Panc1 (cell line): ENCODE data around the gene EP400. TPM values are rescaled to one million over a fixed set of nuclear protein-coding genes. Genes with fewer than 3 reads are reported as not detected.

Experiments used
- ATAC-seq: fragments of 200-7000 bp; cut with Tn5 transposase; 2 replicates; pipeline ENCODE4 v1.9.1; 2020; ENCODE audit warnings: mild to moderate bottlenecking, moderate library complexity
- BruUV-seq: library from RNA; stranded (reverse); fragments of 400-500 nt; replicated peaks from 2 replicates; lab custom pipeline; 2021; lab: Mats Ljungman, UMichigan
- CTCF ChIA-PET: fragments of 300-600 bp; sonication (Branson Sonifier 250); formaldehyde crosslinking; loops from one replicate; lab custom pipeline; 2022; ENCODE audit warnings: antibody characterized with exemption; lab: Charles Lee
- POLR2A ChIA-PET: fragments of 300-600 bp; sonication (Branson Sonifier 250); formaldehyde crosslinking; loops from one replicate; lab custom pipeline; 2022; ENCODE audit warnings: antibody characterized with exemption; lab: Charles Lee
- DNase-seq: peaks from one replicate; pipeline ENCODE4 v3.0.0-alpha.2; 2010; ENCODE audit warnings: low read depth, low spot score
- H3K27ac ChIP-seq: 2 replicates; pipeline ENCODE4 v1.5.1; 2011; ENCODE audit warnings: mild to moderate bottlenecking, low read length, inconsistent platforms
- H3K27me3 ChIP-seq: fragments of 200-500 bp; sonication (Bioruptor generic); 2 replicates; pipeline ENCODE4 v1.6.0; 2014; ENCODE audit warnings: low read length, inconsistent platforms; ENCODE audit not compliant: control insufficient read depth, insufficient read depth
- H3K36me3 ChIP-seq: fragments of 200-500 bp; sonication (Bioruptor generic); 2 replicates; pipeline ENCODE4 v1.5.1; 2014; ENCODE audit warnings: inconsistent platforms, mild to moderate bottlenecking, low read length, moderate library complexity; ENCODE audit not compliant: control insufficient read depth, insufficient read depth
- H3K4me1 ChIP-seq: 2 replicates; pipeline ENCODE4 v1.5.1; 2011; ENCODE audit warnings: inconsistent platforms, mild to moderate bottlenecking, low read length, moderate library complexity; ENCODE audit not compliant: control insufficient read depth, insufficient read depth
- H3K4me3 ChIP-seq, 2 experiments: 2 replicates each; pipeline ENCODE4 v1.5.1; 2011 to 2012; ENCODE audit warnings: low read depth in 2 of 2, low read length in 2 of 2, mild to moderate bottlenecking in 2 of 2, inconsistent platforms in 1 of 2, moderate library complexity in 1 of 2
- H3K9me3 ChIP-seq: fragments of 200-500 bp; sonication (Bioruptor generic); 2 replicates; pipeline ENCODE4 v1.5.1; 2014; ENCODE audit warnings: low read depth, mild to moderate bottlenecking, inconsistent platforms, low read length, moderate library complexity; ENCODE audit not compliant: control insufficient read depth, insufficient read depth
- POLR2AphosphoS5 ChIP-seq: IDR thresholded peaks from 2 replicates; pipeline ENCODE4 v1.6.1; 2012; ENCODE audit warnings: mild to moderate bottlenecking, low read depth, low read length, moderate library complexity
- SIN3A ChIP-seq: IDR thresholded peaks from 2 replicates; pipeline ENCODE4 v1.6.1; 2012; ENCODE audit warnings: low read depth, mild to moderate bottlenecking, low read length, moderate library complexity, borderline replicate concordance; ENCODE audit not compliant: insufficient read depth
- TCF7L2 ChIP-seq: IDR thresholded peaks from 2 replicates; pipeline ENCODE4 v1.6.1; 2011; ENCODE audit warnings: mild to moderate bottlenecking, low read depth, low read length, inconsistent platforms
- in situ Hi-C: cut with HindIII; loops from 2 replicates; pipeline ENCODE4 v1.10.0; 2016; ENCODE audit warnings: low sequenced_read_pairs, low pct_unique_long_range_greater_than_20kb
- intact Hi-C: fragments of 100-400 bp; cut with micrococcal nuclease; formaldehyde crosslinking; loops from one replicate; pipeline ENCODE4 v1.10.0; 2022; ENCODE audit not compliant: unreplicated experiment
- total RNA-seq: library from RNA; stranded (reverse); gene quantifications from one replicate; pipeline ENCODE4 v1.2.1, GENCODE V29; 2021; ENCODE audit not compliant: unreplicated experiment
- TF ChIP-seq, protein P1 (sequence below): fragments of 450-650 bp; IDR thresholded peaks from 2 replicates; pipeline ENCODE4 v1.5.1; 2017; ENCODE audit warnings: mild to moderate bottlenecking

EP400 gene
- total RNA-seq, 1 experiment from 2014 or later: 59.4 TPM

DNA sequence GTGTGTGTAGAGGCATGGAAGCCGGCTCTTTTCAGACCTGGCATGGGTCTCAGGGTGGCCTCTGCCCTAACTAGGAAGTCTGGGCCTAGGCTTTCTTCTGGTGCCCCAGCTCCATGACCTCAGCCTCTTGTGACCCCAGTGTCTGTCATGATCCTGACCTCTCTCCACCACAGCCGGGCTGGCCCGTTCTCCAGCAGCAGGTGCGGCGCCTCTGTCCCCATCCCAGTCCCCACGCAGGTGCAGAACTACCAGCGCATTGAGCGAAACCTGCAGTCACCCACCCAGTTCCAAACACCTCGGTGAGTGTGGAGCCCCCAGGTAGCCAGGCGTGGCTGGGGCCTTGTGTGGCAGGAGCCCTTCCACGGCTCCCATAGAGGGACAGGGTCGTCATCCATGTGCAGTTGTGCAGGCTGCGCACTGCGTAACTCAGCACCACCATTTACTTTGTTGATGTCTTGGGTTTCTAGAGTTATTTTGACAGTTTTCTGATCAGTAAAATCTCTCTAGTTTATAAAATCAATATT is 35.5 kb upstream of the EP400 start:
- Histone ChIP-seq H3K4me3 (no peak overlapping the region), H3K36me3 (no peaks in the 10 kb centered on the region), H3K27ac (no peak overlapping the region), H3K27me3 (no peaks in the 10 kb centered on the region), H3K9me3 (no peaks in the 10 kb centered on the region), H3K4me1 (peaks cover 9% of the 10 kb centered on the region)
- CTCF ChIA-PET: no interaction called here
- DNase-seq (no peak), ATAC-seq (no peak)
- intact Hi-C loops: no loop called here
- POLR2A ChIA-PET: no interaction called here
- no peak for TF ChIP-seq POLR2AphosphoS5
- TF ChIP-seq, protein P1, sequence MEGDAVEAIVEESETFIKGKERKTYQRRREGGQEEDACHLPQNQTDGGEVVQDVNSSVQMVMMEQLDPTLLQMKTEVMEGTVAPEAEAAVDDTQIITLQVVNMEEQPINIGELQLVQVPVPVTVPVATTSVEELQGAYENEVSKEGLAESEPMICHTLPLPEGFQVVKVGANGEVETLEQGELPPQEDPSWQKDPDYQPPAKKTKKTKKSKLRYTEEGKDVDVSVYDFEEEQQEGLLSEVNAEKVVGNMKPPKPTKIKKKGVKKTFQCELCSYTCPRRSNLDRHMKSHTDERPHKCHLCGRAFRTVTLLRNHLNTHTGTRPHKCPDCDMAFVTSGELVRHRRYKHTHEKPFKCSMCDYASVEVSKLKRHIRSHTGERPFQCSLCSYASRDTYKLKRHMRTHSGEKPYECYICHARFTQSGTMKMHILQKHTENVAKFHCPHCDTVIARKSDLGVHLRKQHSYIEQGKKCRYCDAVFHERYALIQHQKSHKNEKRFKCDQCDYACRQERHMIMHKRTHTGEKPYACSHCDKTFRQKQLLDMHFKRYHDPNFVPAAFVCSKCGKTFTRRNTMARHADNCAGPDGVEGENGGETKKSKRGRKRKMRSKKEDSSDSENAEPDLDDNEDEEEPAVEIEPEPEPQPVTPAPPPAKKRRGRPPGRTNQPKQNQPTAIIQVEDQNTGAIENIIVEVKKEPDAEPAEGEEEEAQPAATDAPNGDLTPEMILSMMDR: no peak
- no peak for TF ChIP-seq SIN3A
- in situ Hi-C loops: no loop called here
- BruUV-seq: no TSS peak

DNA sequence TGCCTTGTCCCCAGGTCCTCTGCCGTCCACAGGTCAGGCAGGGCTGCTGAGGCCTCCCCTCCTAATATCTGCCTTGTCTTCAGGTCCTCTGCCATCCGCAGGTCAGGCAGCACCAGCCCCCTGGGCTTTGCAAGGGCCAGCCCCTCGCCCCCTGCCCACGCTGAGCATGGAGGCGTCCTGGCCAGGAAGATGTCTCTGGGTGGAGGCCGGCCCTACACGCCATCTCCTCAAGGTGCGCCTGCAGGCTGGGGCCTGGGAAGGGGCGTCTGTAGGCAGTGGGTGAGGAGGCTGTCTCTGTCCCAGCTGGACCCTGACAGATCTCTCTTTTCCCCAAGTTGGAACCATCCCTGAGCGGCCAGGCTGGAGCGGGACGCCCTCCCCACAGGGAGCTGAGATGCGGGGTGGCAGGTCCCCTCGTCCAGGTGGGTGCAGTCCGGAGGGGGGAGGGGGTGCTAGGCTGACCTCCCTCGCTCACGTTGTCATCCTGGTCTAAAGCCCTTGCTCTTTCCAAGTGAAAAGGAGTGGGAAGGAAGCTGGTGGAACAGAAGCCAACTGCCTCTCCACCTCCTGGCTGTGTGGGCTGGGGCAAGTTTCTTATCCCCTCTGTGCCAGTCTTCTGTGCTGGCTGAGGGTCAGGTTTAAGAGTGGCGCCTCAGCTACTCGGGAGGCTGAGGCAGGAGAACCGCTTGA is 34.6 kb upstream of the EP400 start:
- CTCF ChIA-PET: interaction anchor here (0.6 kb wide), 1 partner anchor 14 kb away, joined by 5 read pairs; the partner anchor contains the start of gene PUS1
- Histone ChIP-seq H3K36me3 (no peaks in the 10 kb centered on the region), H3K4me3 (no peak overlapping the region), H3K9me3 (no peaks in the 10 kb centered on the region), H3K27me3 (no peaks in the 10 kb centered on the region), H3K4me1 (peaks cover 9% of the 10 kb centered on the region), H3K27ac (no peak overlapping the region)
- no peak for ATAC-seq
- no peak for DNase-seq
- in situ Hi-C loops (no loop called here), intact Hi-C loops (no loop called here)
- BruUV-seq: no TSS peak
- TF ChIP-seq TCF7L2 (no peak), SIN3A (no peak)
- TF ChIP-seq, protein P1: no peak
- POLR2A ChIA-PET: interaction anchor here (0.6 kb wide), 1 partner anchor 31 kb away, joined by 3 read pairs; no protein-coding TSS in a partner anchor

DNA sequence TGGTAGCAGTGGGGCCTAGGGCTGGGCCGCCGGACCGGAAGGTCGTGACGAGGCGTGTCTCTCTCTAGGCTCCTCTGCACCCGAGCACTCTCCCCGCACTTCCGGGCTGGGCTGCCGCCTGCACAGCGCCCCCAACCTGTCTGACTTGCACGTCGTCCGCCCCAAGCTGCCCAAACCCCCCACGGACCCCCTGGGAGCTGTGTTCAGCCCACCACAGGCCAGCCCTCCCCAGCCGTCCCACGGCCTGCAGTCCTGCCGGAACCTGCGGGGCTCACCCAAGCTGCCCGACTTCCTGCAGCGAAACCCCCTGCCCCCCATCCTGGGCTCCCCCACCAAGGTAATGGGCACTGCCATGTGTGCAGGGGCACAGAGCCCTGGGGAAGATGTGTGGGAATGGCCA is 33.9 kb upstream of the EP400 start:
- no peaks in the 10 kb centered on the region for H3K27me3 ChIP-seq
- H3K4me3 ChIP-seq: no peak overlapping the region
- H3K4me1 ChIP-seq: peaks cover 9% of the 10 kb centered on the region
- CTCF ChIA-PET: interaction anchor here (0.6 kb wide), 1 partner anchor 13 kb away, joined by 5 read pairs; the partner anchor contains the start of gene PUS1
- no peak overlapping the region for H3K27ac ChIP-seq
- intact Hi-C loops (no loop called here), in situ Hi-C loops (no loop called here)
- ATAC-seq (no peak), DNase-seq (no peak)
- no peak for TF ChIP-seq TCF7L2
- no peak for TF ChIP-seq POLR2AphosphoS5
- no peak for TF ChIP-seq SIN3A
- TF ChIP-seq, protein P1: no peak
- BruUV-seq: no TSS peak
- H3K36me3 ChIP-seq: no peaks in the 10 kb centered on the region
- POLR2A ChIA-PET: interaction anchor here (0.6 kb wide), 1 partner anchor 31 kb away, joined by 3 read pairs; no protein-coding TSS in a partner anchor
- H3K9me3 ChIP-seq: no peaks in the 10 kb centered on the region
